Measurements from ENCODE around the gene PTPRJ.

PTPRJ gene

GRCh38 chr11:47969401-47969800 lies 11.0 kb upstream of the PTPRJ start:
- DNase-seq, result no peak

DNA sequence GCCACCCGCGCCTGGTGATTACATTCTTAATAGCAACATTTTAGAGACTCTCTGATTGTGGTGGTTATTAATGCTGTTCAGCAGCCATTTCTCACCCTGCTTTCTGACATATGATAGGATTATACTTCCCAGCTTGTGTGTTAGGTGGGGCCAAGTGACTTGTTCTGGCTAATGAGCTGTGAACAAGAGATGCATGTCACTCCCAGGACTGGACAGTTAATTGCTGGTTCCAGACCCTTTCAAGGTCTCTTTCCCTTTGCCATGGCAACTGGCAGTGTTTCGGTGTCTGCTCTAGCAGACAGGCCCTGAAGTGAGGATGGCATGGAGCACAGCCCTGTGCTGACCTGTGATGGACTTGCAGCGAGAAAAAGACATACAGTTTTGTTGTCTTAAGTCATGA lies 8.9 kb upstream of the PTPRJ start:
- DNase-seq, result no peak

DNA sequence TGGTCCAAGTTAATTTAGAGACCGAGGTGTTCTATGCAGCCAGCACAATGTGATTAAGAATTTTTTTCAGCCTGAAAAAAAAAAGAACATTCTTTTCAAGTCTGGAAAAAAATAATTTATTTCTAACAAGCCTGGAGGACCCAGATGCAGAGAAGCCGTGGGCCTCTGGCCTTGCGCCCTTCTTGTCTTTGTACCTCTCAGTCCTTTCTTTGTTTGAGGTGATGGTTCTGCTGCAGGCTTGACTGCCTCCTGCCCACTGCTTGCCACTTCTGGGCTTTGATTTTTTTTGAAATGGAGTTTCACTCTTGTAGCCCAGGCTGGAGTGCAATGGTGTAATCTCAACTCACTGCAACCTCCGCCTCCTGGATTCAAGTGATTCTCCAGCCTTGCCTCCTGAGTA lies 7.2 kb upstream of the PTPRJ start:
- no peak for DNase-seq

- no peak for DNase-seq
Observed at GRCh38 chr11:47976931-47977330, 3.4 kb upstream of the PTPRJ start.

- no peak for DNase-seq
Observed at GRCh38 chr11:47977623-47978022, 2.7 kb upstream of the PTPRJ start.

DNA sequence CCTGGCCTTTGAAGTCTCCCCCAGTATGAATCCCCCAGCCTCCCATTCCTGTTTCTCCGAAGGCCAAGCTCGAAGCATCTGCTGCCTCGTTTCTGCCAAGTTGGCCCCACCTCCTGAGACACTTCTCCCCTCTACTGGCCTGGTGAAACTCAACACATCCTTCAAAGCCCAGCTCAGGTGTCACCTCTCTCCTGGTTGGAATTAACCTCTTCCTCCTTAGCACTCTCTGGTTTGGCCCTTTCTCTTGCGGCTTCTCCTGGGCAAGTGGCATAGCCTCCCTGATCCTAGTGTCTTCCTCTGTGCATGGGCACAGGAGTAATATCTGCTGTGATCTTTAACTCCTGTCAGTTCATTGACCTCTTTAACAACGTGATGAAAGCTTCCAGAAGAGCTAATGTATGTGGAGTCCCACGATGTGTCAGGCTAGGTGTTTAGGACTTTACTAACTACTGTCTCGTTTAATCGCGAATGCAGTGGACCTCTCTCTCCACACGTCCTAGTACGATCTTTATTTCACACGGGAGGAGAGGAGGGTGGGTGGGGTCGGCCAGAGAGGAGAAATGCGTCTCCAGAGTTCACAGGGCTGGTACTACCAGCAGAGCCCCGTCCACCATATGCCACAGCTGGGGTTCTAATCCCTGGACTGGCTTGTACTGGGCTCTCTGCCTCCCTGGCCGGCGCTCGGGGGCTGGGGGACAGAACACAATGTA lies 826 bp upstream of the PTPRJ start:
- DNase-seq, result no peak

DNA sequence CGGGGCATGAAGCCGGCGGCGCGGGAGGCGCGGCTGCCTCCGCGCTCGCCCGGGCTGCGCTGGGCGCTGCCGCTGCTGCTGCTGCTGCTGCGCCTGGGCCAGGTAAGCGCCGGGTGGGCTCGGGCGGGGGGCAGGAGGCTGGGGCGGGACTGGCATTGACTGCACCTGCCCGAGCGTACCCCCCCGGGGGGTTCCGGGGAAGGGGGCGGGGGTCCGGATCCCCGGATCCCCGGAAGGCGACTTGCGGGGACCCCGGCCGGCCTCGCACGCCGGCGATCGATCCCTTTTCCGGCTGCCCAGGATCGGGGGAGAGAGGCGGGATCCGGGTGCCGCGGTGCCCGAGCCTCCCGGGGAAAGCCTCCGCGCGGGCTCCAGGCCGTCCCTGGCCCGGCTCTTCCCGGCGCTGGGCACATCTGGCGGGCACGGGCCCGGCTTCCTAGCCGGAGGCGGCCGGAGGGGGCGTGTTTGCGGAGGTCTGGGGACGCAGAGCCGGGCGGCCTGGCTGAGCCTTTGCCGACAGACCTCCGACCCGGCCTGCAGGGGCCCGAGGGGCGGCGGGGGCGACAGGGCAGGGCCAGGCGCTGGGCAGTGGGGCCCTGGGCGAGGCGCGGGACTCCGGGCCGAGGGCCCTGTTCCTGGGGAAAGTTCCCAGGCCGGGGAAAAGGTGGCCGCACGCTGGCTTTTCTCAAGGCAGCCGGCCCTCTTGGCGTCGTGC lies 705 bp downstream of the PTPRJ start:
- peak in 1 of 2 donors; percentile 35 for DNase-seq

DNA sequence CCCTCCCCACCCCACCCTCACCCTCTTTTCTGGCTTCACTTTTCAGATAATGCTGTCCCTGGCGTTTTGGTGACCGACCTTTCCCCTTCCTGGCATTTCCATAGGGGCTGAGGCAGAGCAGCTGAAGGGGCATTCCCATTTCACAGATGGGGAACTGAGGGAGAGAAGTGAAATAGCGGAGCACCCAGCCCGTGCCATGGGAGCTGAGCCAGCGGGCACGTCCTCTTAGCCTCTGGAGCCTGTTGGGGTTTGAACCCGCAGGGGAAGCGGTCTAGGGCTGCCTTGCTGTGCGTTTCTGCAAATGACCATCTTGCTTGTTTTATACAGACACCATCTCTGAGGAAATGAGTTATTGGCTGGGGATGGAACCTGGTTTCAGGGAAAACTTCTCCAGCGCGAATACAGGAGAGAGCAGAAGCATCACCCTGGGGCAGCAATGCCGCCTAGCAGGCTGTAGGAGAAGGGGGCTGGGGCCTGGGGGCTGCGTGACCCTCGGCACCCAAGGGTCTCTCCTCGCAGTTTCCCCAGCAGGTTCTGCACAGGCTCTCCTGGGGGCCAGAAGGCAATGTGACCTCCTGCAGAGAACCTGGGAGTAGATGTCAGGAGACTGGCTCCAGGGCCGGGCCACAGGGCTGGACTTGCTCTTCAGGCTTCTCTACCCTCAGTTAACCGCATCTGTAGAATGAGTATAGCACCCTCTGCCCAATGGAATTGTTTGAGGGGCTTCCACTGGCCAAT lies 1.5 kb downstream of the PTPRJ start:
- no peak for DNase-seq

DNA sequence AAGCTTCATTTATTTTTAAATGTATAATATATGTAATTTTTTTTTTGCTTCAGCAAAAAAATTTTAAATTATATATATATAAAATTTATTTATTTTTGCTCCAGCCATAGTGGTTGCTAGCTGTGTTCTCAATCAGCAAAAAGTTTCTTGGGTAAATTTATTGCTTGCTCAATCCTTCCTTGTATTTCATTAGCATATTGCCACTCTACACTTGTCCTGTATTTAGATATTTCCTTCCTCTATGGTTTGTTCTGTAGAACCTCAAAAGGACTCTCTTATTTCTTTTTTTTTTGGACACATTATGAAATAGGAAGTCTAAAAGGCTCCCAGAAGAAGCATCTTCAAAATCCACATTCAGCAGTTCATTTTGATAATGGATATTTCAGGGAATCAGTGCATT lies 2.3 kb downstream of the PTPRJ start:
- DNase-seq, result no peak

- no peak for DNase-seq
Observed at GRCh38 chr11:47983464-47984397, 3.4 kb downstream of the PTPRJ start.

DNA sequence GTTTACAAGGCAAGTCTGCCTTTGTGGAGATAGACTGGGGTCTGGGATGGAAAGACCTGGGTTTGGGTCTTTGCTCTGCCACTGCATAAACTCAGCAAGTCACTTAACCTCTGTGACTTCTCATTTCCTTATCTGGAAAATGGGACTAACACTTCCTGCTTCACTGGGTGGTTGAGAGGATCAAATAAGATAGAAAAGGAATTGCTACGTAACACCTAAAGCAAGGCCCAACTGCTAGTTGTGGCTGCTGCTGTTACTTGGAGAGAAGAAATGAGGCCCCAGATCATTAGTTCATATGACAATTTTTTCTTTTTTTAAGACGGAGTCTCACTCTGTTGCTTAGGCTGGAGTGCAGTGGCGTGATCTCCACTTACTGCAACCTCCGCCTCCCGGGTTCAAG lies 5.9 kb downstream of the PTPRJ start:
- DNase-seq, result no peak

GRCh38 chr11:47986742-47987141 lies 6.4 kb downstream of the PTPRJ start:
- no peak for DNase-seq

DNA sequence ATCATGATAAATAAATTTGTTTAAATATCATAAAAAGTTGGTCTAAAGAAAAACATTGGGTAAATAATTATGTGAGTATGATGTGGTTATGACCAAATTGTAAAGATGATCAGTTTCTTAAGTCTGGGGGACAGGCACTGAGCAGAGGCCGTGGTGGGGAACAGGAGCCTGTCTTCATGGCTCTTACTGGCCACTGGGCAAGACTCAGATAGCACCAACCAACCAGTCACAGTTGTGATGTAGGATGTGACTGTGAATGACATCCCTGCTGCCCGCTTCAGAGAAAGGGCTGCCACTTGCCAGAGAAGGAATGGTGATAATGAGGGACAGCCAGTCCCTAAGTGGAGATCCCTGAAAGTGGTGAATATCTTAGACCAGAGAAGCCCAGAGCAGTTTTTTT lies 7.0 kb downstream of the PTPRJ start:
- peak in 1 of 2 donors; percentile 33 for DNase-seq

GRCh38 chr11:47987781-47988180 lies 7.4 kb downstream of the PTPRJ start:
- no peak for DNase-seq

DNA sequence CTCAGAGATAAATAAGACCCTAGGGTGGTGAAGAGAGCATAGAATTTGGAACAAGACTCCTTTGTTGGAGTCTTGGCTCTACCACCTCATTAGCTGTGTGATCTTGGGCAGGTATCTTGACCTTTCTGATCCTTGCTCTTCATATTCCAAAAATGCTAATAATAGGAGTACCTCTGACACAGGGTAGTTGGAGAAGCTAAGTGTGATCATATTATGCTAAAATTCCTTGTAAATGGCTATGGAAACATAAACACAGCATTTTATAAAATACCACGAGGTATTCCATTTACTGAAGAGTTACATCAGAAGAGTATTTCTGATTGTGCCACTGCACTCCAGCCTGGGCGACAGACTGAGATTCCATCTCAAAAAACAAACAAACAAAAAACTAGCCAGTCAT lies 9.4 kb downstream of the PTPRJ start:
- no peak for DNase-seq

GRCh38 chr11:47991266-47991830 lies 11.0 kb downstream of the PTPRJ start:
- no peak for DNase-seq

- DNase-seq, result no peak
Observed at GRCh38 chr11:47991894-47992293, 11.5 kb downstream of the PTPRJ start.

- no peak for DNase-seq
Observed at GRCh38 chr11:47992959-47993820, 12.8 kb downstream of the PTPRJ start.

DNA sequence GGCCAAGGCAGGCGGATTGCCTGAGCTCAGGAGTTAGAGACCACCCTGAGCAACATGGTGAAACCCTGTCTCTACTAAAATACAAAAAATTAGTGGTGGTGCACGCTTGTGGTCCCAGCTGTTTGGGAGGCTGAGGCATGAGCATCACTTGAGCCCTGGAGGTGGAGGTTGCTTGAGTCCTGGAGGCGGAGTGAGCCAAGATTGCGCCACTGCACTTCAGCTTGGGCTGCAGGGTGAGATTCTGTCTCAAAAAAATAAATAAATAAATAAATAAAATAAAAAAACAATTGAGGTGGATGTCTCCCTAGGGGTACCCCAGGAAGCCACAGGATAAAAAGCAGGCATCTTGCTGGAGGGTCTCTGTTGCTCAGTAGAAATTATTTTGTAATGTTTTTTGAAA lies 14.1 kb downstream of the PTPRJ start:
- DNase-seq, result no peak

DNA sequence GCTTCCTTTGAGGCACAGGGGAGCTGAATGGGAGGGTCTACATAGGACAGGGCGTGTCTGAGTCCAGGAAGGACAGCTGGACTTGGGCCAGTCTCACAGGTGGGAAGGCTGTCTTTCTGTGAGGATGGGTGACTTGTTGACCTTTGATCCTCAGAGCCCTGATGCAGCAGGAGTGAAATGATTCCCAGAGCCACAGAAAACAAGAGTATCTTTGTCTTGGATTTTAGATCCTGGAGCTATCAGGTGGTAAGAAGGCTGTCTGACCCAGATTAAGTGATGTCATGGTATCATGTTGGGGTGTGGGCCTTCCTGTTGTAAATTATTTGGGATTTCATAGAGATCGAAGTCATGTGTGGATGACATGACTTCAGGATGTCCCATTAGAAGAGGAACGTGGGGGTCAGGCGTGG lies 15.0 kb downstream of the PTPRJ start:
- no peak for DNase-seq

Measured in bone marrow (tissue), 2 donors.